Kidney tubule cell (primary cell): Measurements from ENCODE around the gene SNX19.

ENCODE experiments used
- DNase-seq: peaks from one replicate; pipeline ENCODE4 v3.0.0-alpha.2; 2018; ENCODE audit warnings: low spot score

Gene SNX19

GRCh38 chr11:130905512-130905911 lies 10.8 kb downstream of the SNX19 start:
- DNase-seq: peak; percentile 49

- peak; percentile 25 for DNase-seq
Measured at GRCh38 chr11:130904380-130904779, 11.9 kb downstream of the SNX19 start.

GRCh38 chr11:130902380-130902779 lies 13.9 kb downstream of the SNX19 start:
- DNase-seq: no peak

- DNase-seq: no peak
Measured at GRCh38 chr11:130899106-130899505, 17.2 kb downstream of the SNX19 start.

- peak; percentile 95 for DNase-seq
Measured at GRCh38 chr11:130897262-130898182, 18.8 kb downstream of the SNX19 start.

- peak; percentile 72 for DNase-seq
Measured at GRCh38 chr11:130894322-130895025, 21.8 kb downstream of the SNX19 start.

- DNase-seq: no peak
Measured at GRCh38 chr11:130892861-130893260, 23.4 kb downstream of the SNX19 start.

GRCh38 chr11:130891326-130891725 lies 25.0 kb downstream of the SNX19 start:
- DNase-seq: no peak

GRCh38 chr11:130890039-130890745 lies 26.1 kb downstream of the SNX19 start:
- no peak for DNase-seq

GRCh38 chr11:130888790-130889189 lies 27.5 kb downstream of the SNX19 start:
- no peak for DNase-seq

GRCh38 chr11:130886704-130887103 lies 29.6 kb downstream of the SNX19 start:
- DNase-seq: peak; percentile 47

GRCh38 chr11:130882138-130882551 lies 34.1 kb downstream of the SNX19 start:
- peak; percentile 68 for DNase-seq

GRCh38 chr11:130881475-130882137 lies 34.7 kb downstream of the SNX19 start:
- no peak for DNase-seq

- DNase-seq: no peak
Measured at GRCh38 chr11:130879836-130880235, 36.4 kb downstream of the SNX19 start.

GRCh38 chr11:130876931-130877915 lies 39.1 kb downstream of the SNX19 start:
- DNase-seq: no peak

GRCh38 chr11:130876100-130876499 lies 40.2 kb downstream of the SNX19 start:
- no peak for DNase-seq

GRCh38 chr11:130874955-130875531 lies 41.2 kb downstream of the SNX19 start:
- peak; percentile 24 for DNase-seq

GRCh38 chr11:130874396-130874795 lies 41.9 kb downstream of the SNX19 start:
- DNase-seq: peak; percentile 80

- DNase-seq: peak; percentile 80
Measured at GRCh38 chr11:130873761-130874160, 42.5 kb downstream of the SNX19 start.

- peak; percentile 70 for DNase-seq
Measured at GRCh38 chr11:130872981-130873380, 43.3 kb downstream of the SNX19 start.
